Body of pancreas (tissue), 4 donors: Measurements from ENCODE around the gene NVL.

Experiments used
- POLR2A ChIP-seq, 3 donors: fragments of 450-650 bp; IDR thresholded peaks; one replicate each; pipeline ENCODE4 v1.6.1; 2016; ENCODE audit warnings: antibody characterized with exemption in 3 of 3, mild to moderate bottlenecking in 2 of 3
- TF ChIP-seq, protein P1 (sequence below), 7 experiments: fragments of 450-650 bp in 4 of 7; fragments of 200-600 bp in 3 of 7; sonication (generic) in 3 of 7; IDR thresholded peaks; one replicate each; pipeline ENCODE4 v1.5.1; 2016 to 2019; ENCODE audit warnings: antibody characterized with exemption in 7 of 7

DNA sequence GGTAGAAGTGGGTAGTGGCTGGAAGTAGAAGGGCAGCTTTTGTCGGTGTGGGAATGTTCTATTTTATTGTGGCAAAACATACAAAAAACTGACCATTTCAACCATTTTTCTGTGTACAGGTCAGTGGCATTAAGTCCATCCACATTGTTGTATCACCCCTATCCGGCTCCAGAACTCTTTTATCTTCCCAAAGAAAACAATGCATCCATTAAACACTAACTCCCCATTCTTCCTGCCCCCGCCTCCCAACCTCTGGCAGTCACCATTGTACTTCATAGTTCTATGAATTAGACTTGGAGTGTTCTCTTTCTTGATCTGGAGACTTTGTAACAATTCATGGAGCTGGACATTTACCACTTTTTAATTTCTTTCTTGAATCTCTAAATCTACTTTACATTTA is 91.2 kb downstream of the NVL start:
- TF ChIP-seq, protein P1, sequence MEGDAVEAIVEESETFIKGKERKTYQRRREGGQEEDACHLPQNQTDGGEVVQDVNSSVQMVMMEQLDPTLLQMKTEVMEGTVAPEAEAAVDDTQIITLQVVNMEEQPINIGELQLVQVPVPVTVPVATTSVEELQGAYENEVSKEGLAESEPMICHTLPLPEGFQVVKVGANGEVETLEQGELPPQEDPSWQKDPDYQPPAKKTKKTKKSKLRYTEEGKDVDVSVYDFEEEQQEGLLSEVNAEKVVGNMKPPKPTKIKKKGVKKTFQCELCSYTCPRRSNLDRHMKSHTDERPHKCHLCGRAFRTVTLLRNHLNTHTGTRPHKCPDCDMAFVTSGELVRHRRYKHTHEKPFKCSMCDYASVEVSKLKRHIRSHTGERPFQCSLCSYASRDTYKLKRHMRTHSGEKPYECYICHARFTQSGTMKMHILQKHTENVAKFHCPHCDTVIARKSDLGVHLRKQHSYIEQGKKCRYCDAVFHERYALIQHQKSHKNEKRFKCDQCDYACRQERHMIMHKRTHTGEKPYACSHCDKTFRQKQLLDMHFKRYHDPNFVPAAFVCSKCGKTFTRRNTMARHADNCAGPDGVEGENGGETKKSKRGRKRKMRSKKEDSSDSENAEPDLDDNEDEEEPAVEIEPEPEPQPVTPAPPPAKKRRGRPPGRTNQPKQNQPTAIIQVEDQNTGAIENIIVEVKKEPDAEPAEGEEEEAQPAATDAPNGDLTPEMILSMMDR (IDR thresholded peaks at IDR 0.05), result no peak
- no peak for TF ChIP-seq POLR2A (IDR thresholded peaks at IDR 0.05)
